ENCODE results near the gene MAP3K1.
"Not testable (repeated sequence)": the region's sequence is repeated elsewhere in the genome, so short reads cannot be mapped to it uniquely, and the experiment has no call there.

MAP3K1 gene

DNA sequence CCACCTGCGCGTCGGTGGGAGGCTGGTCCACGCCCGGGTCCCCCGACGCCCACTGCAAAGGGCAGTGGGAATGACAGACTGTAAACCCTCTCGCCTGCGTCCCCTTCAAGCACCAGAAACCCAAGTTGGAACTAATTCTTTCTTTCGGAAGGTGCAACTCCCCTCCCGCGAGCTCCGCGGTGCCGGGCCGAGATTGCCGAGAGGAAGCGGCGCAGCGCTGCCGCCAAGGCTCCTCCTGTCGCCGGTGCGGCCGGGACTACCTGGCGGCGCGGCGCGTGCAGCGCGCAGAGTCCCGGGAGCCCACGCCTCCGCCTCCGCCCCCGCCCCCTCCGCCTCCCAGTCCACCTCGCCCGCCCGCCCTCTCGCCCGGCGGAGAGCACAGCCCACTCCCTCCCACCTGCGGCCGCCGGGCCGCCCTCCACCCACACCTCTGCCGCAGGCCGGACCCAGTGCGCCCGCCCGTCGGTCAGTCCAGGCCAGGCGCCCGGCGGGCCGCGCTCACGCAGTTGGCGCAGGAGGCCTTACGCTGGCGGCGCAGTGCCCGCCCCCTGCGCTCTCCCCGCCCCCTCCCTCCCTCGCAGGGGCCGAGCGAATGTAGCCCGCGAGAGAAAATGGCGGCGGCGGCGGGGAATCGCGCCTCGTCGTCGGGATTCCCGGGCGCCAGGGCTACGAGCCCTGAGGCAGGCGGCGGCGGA, at the start of gene MAP3K1:
TSS of gene MAP3K1 (plus strand) at position 587 of the 695 bp plus-strand sequence. CDS start at position 612, 25 bp downstream.
- no peak for DNase-seq

GRCh38 chr5:56766926-56767325, 48.4 kb upstream of the MAP3K1 start:
- DNase-seq, result no peak

- DNase-seq, result no peak
Observed at GRCh38 chr5:56769875-56770604, 45.3 kb upstream of the MAP3K1 start.

DNA sequence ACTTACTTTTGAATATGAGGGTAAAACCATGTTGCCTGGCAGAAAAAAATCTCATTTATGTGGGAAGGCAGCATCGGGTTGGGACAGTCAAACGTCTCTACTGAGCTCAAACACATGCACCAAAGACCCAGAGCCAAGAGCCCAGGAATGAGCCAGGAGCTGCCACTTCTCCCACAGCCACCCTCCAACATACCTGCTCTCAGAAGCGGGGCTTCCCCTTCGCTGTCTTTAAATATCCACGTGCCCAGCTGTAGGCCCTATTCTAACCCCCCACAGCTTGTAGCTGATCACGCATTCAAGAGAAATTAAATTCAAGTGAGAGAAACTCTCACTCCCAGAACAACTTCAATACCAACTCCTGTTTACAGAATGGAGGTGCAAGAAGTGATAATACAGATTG, 42.6 kb upstream of the MAP3K1 start:
- no peak for DNase-seq

GRCh38 chr5:56774957-56775356, 40.4 kb upstream of the MAP3K1 start:
- DNase-seq, result no peak

GRCh38 chr5:56776212-56776846, 39.0 kb upstream of the MAP3K1 start:
- not testable (repeated sequence) for DNase-seq

GRCh38 chr5:56783261-56783660, 32.1 kb upstream of the MAP3K1 start:
- DNase-seq, result no peak

DNA sequence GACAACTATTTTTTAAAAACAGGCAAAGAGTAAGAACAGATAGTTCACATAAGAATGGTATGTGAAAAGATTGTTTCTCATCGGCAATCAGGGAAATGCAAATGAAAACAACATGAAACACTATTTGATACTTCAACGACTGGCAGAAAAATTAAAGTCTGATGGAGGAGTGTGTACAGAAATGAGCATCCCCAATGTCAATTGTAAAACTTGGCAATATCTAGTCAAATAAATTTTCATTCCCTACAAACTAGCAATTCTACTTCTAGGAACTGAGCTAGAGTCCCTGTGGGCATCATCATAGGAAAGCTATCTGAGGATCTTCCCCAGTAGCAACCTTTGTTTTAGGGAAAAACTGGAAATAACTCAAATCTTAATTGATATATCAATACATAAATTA, 29.0 kb upstream of the MAP3K1 start:
- DNase-seq, result no peak

- no peak for DNase-seq
Observed at GRCh38 chr5:56791396-56791795, 24.0 kb upstream of the MAP3K1 start.

GRCh38 chr5:56798521-56798920, 16.8 kb upstream of the MAP3K1 start:
- DNase-seq, result no peak

DNA sequence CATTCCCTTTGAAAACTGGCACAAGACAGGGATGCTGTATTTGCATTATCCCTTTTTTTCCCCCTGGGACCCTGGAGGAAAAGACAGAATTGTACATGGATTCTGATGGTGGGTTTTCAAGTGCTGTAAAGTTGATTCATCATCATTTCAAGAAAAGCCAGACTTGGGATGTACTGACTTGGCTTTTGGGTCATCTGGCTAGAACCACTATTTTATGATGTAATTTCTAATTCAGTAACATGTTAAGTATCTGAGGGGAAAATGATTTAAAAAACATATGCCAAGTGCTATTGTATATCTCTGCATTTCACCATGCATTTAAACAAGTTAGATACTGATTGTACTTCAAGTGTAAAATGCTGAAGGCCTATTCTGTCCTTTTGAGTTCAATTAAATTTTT, 15.2 kb upstream of the MAP3K1 start:
- no peak for DNase-seq

- DNase-seq, result no peak
Observed at GRCh38 chr5:56801256-56801655, 14.1 kb upstream of the MAP3K1 start.

DNA sequence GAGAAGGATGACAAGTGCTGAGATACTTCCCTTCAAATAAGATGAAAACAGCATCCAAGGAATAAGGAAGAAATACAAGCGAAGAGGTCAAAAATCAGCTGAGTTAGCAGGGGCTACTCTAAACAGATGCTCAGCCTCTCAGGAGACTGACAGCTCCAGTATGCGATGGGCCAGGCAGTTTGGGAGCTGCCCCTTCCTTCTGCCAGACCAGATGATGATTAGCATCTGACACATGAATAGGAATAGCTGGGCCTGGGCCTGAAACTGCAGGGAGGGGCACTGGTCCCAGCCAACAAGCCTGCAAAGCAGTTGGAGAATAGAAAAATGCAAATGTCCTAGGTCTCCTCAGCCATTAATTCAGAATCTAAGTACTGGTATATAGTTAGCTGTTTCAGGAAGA, 13.1 kb upstream of the MAP3K1 start:
- no peak for DNase-seq

DNA sequence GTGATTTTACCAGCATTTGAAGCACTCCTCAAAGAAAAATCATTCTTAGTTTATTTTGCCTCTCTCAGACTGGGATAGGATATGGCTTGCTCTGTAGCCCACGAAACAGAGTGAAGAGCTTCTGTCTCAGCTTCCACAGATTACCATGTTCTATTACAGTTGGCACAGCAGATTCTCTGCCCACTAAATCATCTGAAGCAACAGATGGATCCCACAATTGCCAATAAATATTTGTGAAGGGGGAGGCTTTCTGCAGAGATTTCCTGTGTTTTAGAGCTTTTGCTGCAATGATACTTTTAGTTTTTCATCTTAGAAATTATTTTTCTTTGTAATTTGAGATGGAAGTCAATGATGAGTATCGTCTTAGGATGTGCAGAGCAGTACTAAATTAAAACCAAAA, 12.3 kb upstream of the MAP3K1 start:
- DNase-seq, result no peak

- DNase-seq, result no peak
Observed at GRCh38 chr5:56803894-56804293, 11.5 kb upstream of the MAP3K1 start.

DNA sequence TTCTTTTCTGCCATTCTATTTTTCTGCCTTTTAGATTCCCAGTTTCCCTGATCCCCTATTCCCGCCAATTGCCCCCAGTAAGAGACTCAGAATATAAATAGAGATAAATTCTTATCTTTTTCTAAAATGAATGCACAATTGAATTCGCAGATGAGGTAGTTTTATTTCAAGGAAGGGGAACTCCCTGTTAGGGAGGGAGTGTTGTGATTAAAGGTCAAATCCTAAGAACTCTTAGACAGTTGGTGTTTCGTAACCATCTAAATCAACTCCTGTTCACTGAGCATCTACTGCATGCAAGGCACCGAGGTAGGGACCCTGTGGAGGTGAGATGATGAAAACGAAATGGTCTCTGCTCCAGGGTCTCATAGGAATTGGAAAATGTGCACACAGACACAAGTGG, 7.7 kb upstream of the MAP3K1 start:
- DNase-seq, result no peak

GRCh38 chr5:56808211-56808610, 7.1 kb upstream of the MAP3K1 start:
- no peak for DNase-seq

DNA sequence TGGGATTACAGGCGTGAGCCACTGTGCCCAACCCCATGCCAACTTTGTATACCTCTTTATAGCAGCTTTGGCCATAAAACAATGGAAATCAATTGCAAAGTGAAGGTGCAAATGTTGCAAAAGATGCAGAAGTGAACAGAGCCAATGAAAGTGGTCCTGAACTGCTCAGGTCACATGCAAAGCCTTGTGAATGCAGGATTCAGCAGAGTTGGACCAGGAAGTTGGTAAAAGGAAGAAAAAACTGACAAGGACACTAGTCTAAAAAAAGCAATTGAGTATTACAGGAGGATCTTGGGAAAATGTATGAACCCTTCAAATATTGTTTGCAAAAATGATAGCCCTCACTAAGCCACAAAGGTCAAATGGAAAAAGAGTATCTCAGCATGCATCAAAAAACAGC, 4.5 kb upstream of the MAP3K1 start:
- DNase-seq, result no peak

GRCh38 chr5:56812110-56812509, 3.2 kb upstream of the MAP3K1 start:
- no peak for DNase-seq

- no peak for DNase-seq
Observed at GRCh38 chr5:56813302-56813701, 2.0 kb upstream of the MAP3K1 start.

GRCh38 chr5:56814361-56814962, 887 bp upstream of the MAP3K1 start:
- DNase-seq, result no peak

GRCh38 chr5:56815658-56816545, 553 bp downstream of the MAP3K1 start:
- DNase-seq, result no peak
